ENCODE measurements around the gene GNPTG.
A peak's percentile ranks its signal among the peaks of the same experiment; 100 is the strongest.

GNPTG gene

GRCh38 chr16:1351582-1352362 lies at the start of gene GNPTG, which contains the start of gene TSR3:
GNPTG (plus strand) TSS chr16:1351931; CDS start chr16:1351966, 35 bp downstream.
TSR3 (minus strand) TSS chr16:1351878; CDS start chr16:1351804, 74 bp downstream.
- peak; percentile 72 for DNase-seq

- DNase-seq = no peak
These were observed 45.9 kb upstream of the GNPTG start for GRCh38 chr16:1305823-1306222.

GRCh38 chr16:1306334-1306733 lies 45.4 kb upstream of the GNPTG start:
- DNase-seq = no peak

- no peak for DNase-seq
These were observed 43.4 kb upstream of the GNPTG start for GRCh38 chr16:1308036-1308976.

- peak; percentile 82 for DNase-seq
These were observed 42.5 kb upstream of the GNPTG start, which contains the start of gene UBE2I for GRCh38 chr16:1308977-1309885. UBE2I (plus strand) TSS chr16:1309636; CDS start chr16:1314031, 4,395 bp downstream.

GRCh38 chr16:1309888-1310831 lies 41.6 kb upstream of the GNPTG start:
- DNase-seq = no peak

- DNase-seq = no peak
These were observed 40.9 kb upstream of the GNPTG start for GRCh38 chr16:1310832-1311200.

GRCh38 chr16:1311212-1311737 lies 40.5 kb upstream of the GNPTG start:
- DNase-seq = no peak

GRCh38 chr16:1311738-1312466 lies 39.8 kb upstream of the GNPTG start:
- no peak for DNase-seq

GRCh38 chr16:1312467-1312816 lies 39.3 kb upstream of the GNPTG start:
- no peak for DNase-seq

- DNase-seq = no peak
These were observed 38.8 kb upstream of the GNPTG start for GRCh38 chr16:1312903-1313302.

GRCh38 chr16:1313721-1314369 lies 37.9 kb upstream of the GNPTG start:
- no peak for DNase-seq

- no peak for DNase-seq
These were observed 37.2 kb upstream of the GNPTG start for GRCh38 chr16:1314399-1315068.

GRCh38 chr16:1315081-1316032 lies 36.4 kb upstream of the GNPTG start:
- peak; percentile 5 for DNase-seq

GRCh38 chr16:1316033-1316405 lies 35.7 kb upstream of the GNPTG start:
- peak; percentile 6 for DNase-seq

- DNase-seq = no peak
These were observed 34.1 kb upstream of the GNPTG start for GRCh38 chr16:1317479-1318267.

- no peak for DNase-seq
These were observed 33.5 kb upstream of the GNPTG start for GRCh38 chr16:1318268-1318545.

- no peak for DNase-seq
These were observed 32.7 kb upstream of the GNPTG start for GRCh38 chr16:1319041-1319440.
